Measurements from ENCODE around the gene TSPAN14. TPM values are rescaled to one million over a fixed set of nuclear protein-coding genes. Genes with fewer than 3 reads are reported as not detected.
"Not testable (repeated sequence)": the region's sequence is repeated elsewhere in the genome, so short reads cannot be mapped to it uniquely, and the experiment has no call there.

The TSPAN14 gene
- polyA plus RNA-seq, 2 donors = 50.6 to 63.2 TPM

DNA sequence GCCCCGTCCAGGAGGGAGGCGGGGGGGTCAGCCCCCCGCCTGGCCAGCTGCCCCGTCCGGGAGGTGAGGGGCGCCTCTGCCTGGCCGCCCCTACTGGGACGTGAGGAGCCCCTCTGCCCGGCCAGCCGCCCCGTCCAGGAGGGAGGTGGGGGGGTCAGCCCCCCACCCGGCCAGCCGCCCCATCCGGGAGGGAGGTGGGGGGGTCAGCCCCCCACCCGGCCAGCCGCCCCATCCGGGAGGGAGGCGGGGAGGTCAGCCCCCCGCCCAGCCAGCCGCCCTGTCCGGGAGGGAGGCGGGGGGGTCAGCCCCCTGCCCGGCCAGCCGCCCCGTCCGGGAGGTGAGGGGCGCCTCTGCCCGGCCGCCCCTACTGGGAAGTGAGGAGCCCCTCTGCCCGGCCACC, 80.5 kb downstream of the TSPAN14 start:
- 90 to 93% methylated on average over 3 to 22 of the region's 30 CpGs for WGBS, 2 donors
- H3K36me3 ChIP-seq (ENCODE audit: control insufficient read depth in 2 of 2, insufficient read depth in 2 of 2, low read length in 1 of 2); H3K27ac ChIP-seq (ENCODE audit: low read depth in 2 of 2, low read length in 1 of 2); H3K27me3 ChIP-seq (ENCODE audit: control insufficient read depth in 1 of 2, insufficient read depth in 2 of 2, low read length in 2 of 2); H3K9me3 ChIP-seq (ENCODE audit: control insufficient read depth in 2 of 2, insufficient read depth in 1 of 2, low read depth in 1 of 2, low read length in 1 of 2); H3K4me3 ChIP-seq (ENCODE audit: low read depth in 1 of 2, low read length in 2 of 2): not testable (repeated sequence)
- peaks cover 3 to 13% of the 10 kb centered on the region in 2 donors for H3K4me1 ChIP-seq (ENCODE audit: control insufficient read depth in 2 of 2, insufficient read depth in 2 of 2, low read length in 1 of 2)

DNA sequence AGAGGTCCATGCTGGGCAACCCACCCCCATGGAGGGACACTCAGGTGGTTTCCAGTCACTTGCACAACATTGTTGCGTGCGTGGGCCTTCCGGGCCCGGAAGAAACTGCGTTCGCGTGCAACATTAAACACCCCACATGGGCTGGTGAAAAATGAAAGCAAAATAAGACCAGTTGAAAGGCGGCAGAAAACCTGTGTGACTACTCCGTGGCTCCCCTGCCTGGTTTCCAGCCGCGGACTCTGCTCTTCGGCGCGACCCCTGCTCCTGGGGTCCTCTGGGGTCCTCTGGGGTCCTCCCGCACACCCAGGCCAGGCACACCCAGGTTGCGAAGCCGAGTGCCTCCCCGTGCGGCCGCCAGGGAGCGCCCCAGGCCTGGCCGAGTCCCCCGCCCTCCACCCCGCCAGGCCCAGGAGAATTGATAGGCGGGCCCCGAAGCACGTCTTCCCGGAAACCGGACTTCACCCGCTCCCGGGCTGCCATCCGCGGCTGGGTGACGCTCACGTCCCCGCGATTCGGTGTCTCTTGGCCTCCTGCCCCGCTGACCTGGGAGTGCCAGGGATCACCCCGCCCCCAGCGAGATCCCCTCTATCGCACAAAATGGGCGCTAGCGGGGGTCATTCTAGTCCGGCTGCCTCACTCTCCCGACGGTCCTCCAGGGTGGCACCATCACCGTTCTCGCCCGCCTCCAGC, 81.7 kb downstream of the TSPAN14 start:
- Histone ChIP-seq H3K36me3 (ENCODE audit: control insufficient read depth in 2 of 2, insufficient read depth in 2 of 2, low read length in 1 of 2) (no peaks in the 10 kb centered on the region), H3K27ac (ENCODE audit: low read depth in 2 of 2, low read length in 1 of 2) (peak overlapping the region; percentile 7 to 66), H3K4me3 (ENCODE audit: low read depth in 1 of 2, low read length in 2 of 2) (peak overlapping the region; percentile 55 to 56), H3K27me3 (ENCODE audit: control insufficient read depth in 1 of 2, insufficient read depth in 2 of 2, low read length in 2 of 2) (no peaks in the 10 kb centered on the region), H3K9me3 (ENCODE audit: control insufficient read depth in 2 of 2, insufficient read depth in 1 of 2, low read depth in 1 of 2, low read length in 1 of 2) (no peaks in the 10 kb centered on the region), H3K4me1 (ENCODE audit: control insufficient read depth in 2 of 2, insufficient read depth in 2 of 2, low read length in 1 of 2) (peaks cover 3 to 22% of the 10 kb centered on the region in 2 donors)
- WGBS, 2 donors = 23 to 24% methylated on average over 50 of the region's 50 CpGs

DNA sequence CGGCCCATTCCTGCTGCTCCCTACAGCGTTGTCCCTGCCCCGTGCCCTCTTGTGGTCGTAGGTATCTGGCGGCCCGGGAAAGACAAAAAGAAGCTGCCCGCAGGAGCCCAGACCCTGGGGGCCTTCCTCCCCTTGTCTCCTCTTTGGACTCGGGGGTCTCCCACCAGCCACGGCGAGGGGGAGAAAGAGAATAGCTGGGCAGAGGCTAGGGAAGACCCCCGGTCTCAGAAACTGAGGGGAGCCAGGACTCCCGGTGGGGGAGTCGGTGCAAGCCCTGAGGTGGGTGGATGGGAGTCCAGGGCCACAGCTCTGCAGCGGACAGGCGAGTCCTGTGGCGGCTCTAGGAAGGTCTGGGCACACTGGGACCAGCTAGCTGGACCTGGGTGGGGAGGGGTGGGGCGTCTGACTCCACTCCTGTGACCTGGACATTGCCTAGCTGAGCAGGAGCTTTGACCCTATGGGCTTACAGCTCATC, 82.3 kb downstream of the TSPAN14 start:
- Histone ChIP-seq H3K27ac (ENCODE audit: low read depth in 2 of 2, low read length in 1 of 2) (peak overlapping the region in 1 of 2 donors; percentile 66), H3K9me3 (ENCODE audit: control insufficient read depth in 2 of 2, insufficient read depth in 1 of 2, low read depth in 1 of 2, low read length in 1 of 2) (no peaks in the 10 kb centered on the region), H3K36me3 (ENCODE audit: control insufficient read depth in 2 of 2, insufficient read depth in 2 of 2, low read length in 1 of 2) (no peaks in the 10 kb centered on the region), H3K4me3 (ENCODE audit: low read depth in 1 of 2, low read length in 2 of 2) (peak overlapping the region; percentile 55 to 56), H3K4me1 (ENCODE audit: control insufficient read depth in 2 of 2, insufficient read depth in 2 of 2, low read length in 1 of 2) (peaks cover 3 to 23% of the 10 kb centered on the region in 2 donors), H3K27me3 (ENCODE audit: control insufficient read depth in 1 of 2, insufficient read depth in 2 of 2, low read length in 2 of 2) (no peaks in the 10 kb centered on the region)
- WGBS, 2 donors = 69 to 75% methylated on average over 15 to 17 of the region's 17 CpGs

DNA sequence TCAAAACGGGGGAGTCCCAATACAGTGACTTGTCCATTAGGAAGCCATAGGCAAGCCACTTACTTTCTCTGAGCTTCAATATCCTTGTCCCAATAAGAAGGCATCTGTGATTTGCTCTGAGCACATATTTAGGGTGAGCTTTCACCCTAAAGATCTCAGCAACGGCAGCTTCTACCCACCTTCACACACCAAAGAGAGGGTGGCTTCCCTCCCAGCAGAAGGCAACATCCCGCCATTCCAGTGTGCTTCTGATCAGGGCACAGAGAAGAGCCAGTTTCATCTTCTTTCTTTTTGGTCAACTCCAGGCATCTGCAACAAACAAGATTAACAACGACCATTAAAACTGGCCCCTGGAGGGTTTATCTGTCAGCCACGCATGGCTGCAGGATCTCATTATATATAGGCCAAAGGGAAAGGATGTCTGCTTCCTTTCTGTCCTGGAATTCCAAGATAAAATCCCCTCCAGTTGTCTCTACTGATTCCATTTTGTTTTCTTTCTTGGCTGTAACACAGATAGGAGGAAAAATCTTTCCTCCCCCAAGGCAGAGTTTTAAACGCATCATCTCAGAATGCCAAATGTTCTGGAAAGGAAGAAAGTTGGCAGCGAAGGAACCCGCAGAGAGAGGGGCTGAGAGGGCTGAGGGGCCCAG, 83.1 kb downstream of the TSPAN14 start:
- no peaks in the 10 kb centered on the region for H3K36me3 ChIP-seq (ENCODE audit: control insufficient read depth in 2 of 2, insufficient read depth in 2 of 2, low read length in 1 of 2)
- no peak overlapping the region for H3K27ac ChIP-seq (ENCODE audit: low read depth in 2 of 2, low read length in 1 of 2)
- H3K4me1 ChIP-seq (ENCODE audit: control insufficient read depth in 2 of 2, insufficient read depth in 2 of 2, low read length in 1 of 2) = peaks cover 3 to 25% of the 10 kb centered on the region in 2 donors
- H3K27me3 ChIP-seq (ENCODE audit: control insufficient read depth in 1 of 2, insufficient read depth in 2 of 2, low read length in 2 of 2) = no peaks in the 10 kb centered on the region
- no peaks in the 10 kb centered on the region for H3K9me3 ChIP-seq (ENCODE audit: control insufficient read depth in 2 of 2, insufficient read depth in 1 of 2, low read depth in 1 of 2, low read length in 1 of 2)
- H3K4me3 ChIP-seq (ENCODE audit: low read depth in 1 of 2, low read length in 2 of 2) = no peak overlapping the region
- 79 to 82% methylated on average over 8 of the region's 8 CpGs for WGBS, 2 donors

- no peaks in the 10 kb centered on the region for H3K36me3 ChIP-seq (ENCODE audit: control insufficient read depth in 2 of 2, insufficient read depth in 2 of 2, low read length in 1 of 2)
- H3K4me1 ChIP-seq (ENCODE audit: control insufficient read depth in 2 of 2, insufficient read depth in 2 of 2, low read length in 1 of 2) = peaks cover 3 to 25% of the 10 kb centered on the region in 2 donors
- H3K27me3 ChIP-seq (ENCODE audit: control insufficient read depth in 1 of 2, insufficient read depth in 2 of 2, low read length in 2 of 2) = no peaks in the 10 kb centered on the region
- no peaks in the 10 kb centered on the region for H3K9me3 ChIP-seq (ENCODE audit: control insufficient read depth in 2 of 2, insufficient read depth in 1 of 2, low read depth in 1 of 2, low read length in 1 of 2)
- no peak within 1 kb of the TSS for H3K4me3 ChIP-seq (ENCODE audit: low read depth in 1 of 2, low read length in 2 of 2)
- H3K27ac ChIP-seq (ENCODE audit: low read depth in 2 of 2, low read length in 1 of 2) = no peak within 1 kb of the TSS
- 94 to 95% methylated on average over 17 to 19 of the region's 19 CpGs for WGBS, 2 donors
Measured at GRCh38 chr10:80537736-80538480, 83.8 kb downstream of the TSPAN14 start, which contains the start of gene SH2D4B. TSS of gene SH2D4B (plus strand) at chr10:80537902. CDS start at chr10:80538332, 430 bp downstream.

DNA sequence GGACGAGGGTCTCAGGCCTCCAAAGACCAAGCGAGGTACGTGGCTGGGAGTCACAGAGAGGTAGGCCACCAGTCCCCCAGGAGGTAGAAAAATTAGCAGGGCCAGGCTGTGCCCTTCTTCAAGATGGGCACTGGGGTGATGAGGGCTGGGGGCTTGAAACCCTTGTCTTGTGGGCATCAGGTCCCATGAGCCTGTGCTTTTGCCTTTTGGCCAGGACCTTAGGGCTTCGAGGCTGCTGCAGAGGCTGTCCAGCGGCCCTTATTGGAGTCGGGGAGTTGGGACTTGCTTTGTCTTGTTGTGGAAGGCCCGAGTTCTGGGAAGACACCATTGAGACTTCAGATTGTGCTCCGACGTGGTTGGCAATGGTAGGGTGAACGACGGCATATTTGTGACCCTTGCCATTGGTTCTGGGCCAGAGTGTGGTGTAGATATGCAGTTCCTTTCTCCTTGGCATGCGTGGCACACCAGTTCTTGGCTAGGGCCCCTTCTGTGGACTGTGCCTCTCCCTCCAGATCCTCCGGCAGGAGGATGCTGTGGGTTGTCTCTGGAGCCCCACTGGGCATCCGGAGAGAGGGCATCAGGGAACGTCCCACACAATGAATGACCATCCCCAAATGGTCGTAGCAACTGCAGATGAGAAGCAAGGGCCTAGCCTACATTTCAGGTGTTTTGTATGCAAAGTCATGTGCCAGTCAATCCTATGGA, 84.5 kb downstream of the TSPAN14 start:
- H3K36me3 ChIP-seq (ENCODE audit: control insufficient read depth in 2 of 2, insufficient read depth in 2 of 2, low read length in 1 of 2) = no peaks in the 10 kb centered on the region
- 86 to 89% methylated on average over 16 of the region's 16 CpGs for WGBS, 2 donors
- no peaks in the 10 kb centered on the region for H3K9me3 ChIP-seq (ENCODE audit: control insufficient read depth in 2 of 2, insufficient read depth in 1 of 2, low read depth in 1 of 2, low read length in 1 of 2)
- no peaks in the 10 kb centered on the region for H3K27me3 ChIP-seq (ENCODE audit: control insufficient read depth in 1 of 2, insufficient read depth in 2 of 2, low read length in 2 of 2)
- H3K4me3 ChIP-seq (ENCODE audit: low read depth in 1 of 2, low read length in 2 of 2) = no peak overlapping the region
- H3K4me1 ChIP-seq (ENCODE audit: control insufficient read depth in 2 of 2, insufficient read depth in 2 of 2, low read length in 1 of 2) = peaks cover 3 to 25% of the 10 kb centered on the region in 2 donors
- H3K27ac ChIP-seq (ENCODE audit: low read depth in 2 of 2, low read length in 1 of 2) = no peak overlapping the region

DNA sequence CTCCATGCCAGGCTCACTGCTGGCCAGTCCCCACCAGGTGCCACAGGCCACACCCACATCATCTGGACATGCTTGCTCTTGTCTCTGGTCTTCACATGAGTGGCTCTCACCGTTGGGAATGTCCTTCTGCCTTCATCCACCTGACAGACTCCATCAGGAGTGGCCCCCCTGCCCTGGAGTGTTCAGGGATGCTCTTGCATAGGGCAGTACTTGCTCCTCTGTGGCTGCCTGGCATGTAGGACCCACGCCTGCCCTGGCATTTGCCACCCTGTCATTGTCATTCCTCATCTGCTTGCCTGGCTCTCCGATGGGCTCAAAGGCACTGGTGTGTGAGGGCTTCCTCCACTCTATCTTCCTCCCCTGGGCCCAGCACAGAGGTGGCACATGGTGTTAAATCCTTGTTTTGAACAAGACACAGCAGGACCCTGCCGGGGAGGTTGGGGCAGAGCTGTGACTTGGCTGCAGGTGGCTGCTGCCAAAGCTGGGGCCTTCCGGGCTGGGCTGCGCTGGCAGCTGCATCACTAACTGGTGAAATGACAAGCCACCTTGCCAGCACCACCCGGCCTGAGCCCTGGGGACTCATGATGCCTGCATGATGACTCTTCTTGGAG, 85.4 kb downstream of the TSPAN14 start:
- no peak overlapping the region for H3K4me3 ChIP-seq (ENCODE audit: low read depth in 1 of 2, low read length in 2 of 2)
- H3K27ac ChIP-seq (ENCODE audit: low read depth in 2 of 2, low read length in 1 of 2) = peak overlapping the region in 1 of 2 donors; percentile 6
- H3K36me3 ChIP-seq (ENCODE audit: control insufficient read depth in 2 of 2, insufficient read depth in 2 of 2, low read length in 1 of 2) = no peaks in the 10 kb centered on the region
- H3K27me3 ChIP-seq (ENCODE audit: control insufficient read depth in 1 of 2, insufficient read depth in 2 of 2, low read length in 2 of 2) = no peaks in the 10 kb centered on the region
- H3K9me3 ChIP-seq (ENCODE audit: control insufficient read depth in 2 of 2, insufficient read depth in 1 of 2, low read depth in 1 of 2, low read length in 1 of 2) = no peaks in the 10 kb centered on the region
- WGBS, 2 donors = 46 to 54% methylated on average over 7 of the region's 7 CpGs
- H3K4me1 ChIP-seq (ENCODE audit: control insufficient read depth in 2 of 2, insufficient read depth in 2 of 2, low read length in 1 of 2) = peaks cover 3 to 25% of the 10 kb centered on the region in 2 donors

DNA sequence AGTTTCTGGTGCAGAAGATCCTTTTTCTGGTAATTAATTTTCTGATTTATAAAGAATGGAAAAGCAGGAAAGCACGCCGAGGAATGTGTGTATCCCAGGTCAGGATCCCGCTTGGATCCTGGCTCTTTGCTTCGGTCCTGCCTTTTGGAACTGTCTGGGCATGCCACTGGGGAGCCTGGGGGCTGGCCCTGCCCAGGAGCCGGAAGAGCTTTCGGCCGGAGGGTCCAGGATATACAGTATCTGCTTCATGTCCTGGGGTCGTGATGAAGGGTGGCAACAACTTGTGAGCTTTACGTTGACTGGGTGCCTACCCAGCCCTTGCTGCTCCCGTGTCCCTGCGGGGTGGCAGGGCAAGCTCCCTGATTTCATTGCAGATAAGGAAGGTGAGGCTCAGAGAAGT, 86.0 kb downstream of the TSPAN14 start:
- H3K36me3 ChIP-seq (ENCODE audit: control insufficient read depth in 2 of 2, insufficient read depth in 2 of 2, low read length in 1 of 2) = no peaks in the 10 kb centered on the region
- H3K27ac ChIP-seq (ENCODE audit: low read depth in 2 of 2, low read length in 1 of 2) = no peak overlapping the region
- H3K4me3 ChIP-seq (ENCODE audit: low read depth in 1 of 2, low read length in 2 of 2) = no peak overlapping the region
- 52 to 62% methylated on average over 11 of the region's 11 CpGs for WGBS, 2 donors
- peaks cover 3 to 25% of the 10 kb centered on the region in 2 donors for H3K4me1 ChIP-seq (ENCODE audit: control insufficient read depth in 2 of 2, insufficient read depth in 2 of 2, low read length in 1 of 2)
- no peaks in the 10 kb centered on the region for H3K9me3 ChIP-seq (ENCODE audit: control insufficient read depth in 2 of 2, insufficient read depth in 1 of 2, low read depth in 1 of 2, low read length in 1 of 2)
- no peaks in the 10 kb centered on the region for H3K27me3 ChIP-seq (ENCODE audit: control insufficient read depth in 1 of 2, insufficient read depth in 2 of 2, low read length in 2 of 2)

DNA sequence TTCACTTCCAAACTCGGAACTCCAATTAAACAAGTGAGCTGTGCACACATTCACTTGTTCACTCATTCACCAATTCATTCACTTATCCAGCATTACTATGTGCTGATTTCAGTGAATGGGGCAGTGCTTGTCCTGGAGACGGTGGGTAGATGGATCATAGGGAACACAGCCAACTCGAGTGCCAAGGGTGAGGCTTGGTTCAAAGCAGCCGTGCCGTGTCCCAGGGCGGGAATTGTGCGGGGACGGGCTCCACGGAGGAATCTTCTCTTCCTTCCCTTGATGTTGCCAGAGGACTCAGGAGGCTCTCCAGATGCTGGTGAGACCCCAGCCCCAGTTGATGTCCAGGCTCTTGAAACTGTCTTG, 86.5 kb downstream of the TSPAN14 start:
- peaks cover 3 to 25% of the 10 kb centered on the region in 2 donors for H3K4me1 ChIP-seq (ENCODE audit: control insufficient read depth in 2 of 2, insufficient read depth in 2 of 2, low read length in 1 of 2)
- no peaks in the 10 kb centered on the region for H3K36me3 ChIP-seq (ENCODE audit: control insufficient read depth in 2 of 2, insufficient read depth in 2 of 2, low read length in 1 of 2)
- no peaks in the 10 kb centered on the region for H3K27me3 ChIP-seq (ENCODE audit: control insufficient read depth in 1 of 2, insufficient read depth in 2 of 2, low read length in 2 of 2)
- H3K4me3 ChIP-seq (ENCODE audit: low read depth in 1 of 2, low read length in 2 of 2) = peak overlapping the region; percentile 17 to 23
- no peak overlapping the region for H3K27ac ChIP-seq (ENCODE audit: low read depth in 2 of 2, low read length in 1 of 2)
- WGBS, 2 donors = 41 to 42% methylated on average over 9 of the region's 9 CpGs
- no peaks in the 10 kb centered on the region for H3K9me3 ChIP-seq (ENCODE audit: control insufficient read depth in 2 of 2, insufficient read depth in 1 of 2, low read depth in 1 of 2, low read length in 1 of 2)

Data from esophagus (tissue), 2 donors.